Colonic mucosa (tissue), 4 donors: ENCODE data around the gene RAB14. TPM values are rescaled to one million over a fixed set of nuclear protein-coding genes. Genes with fewer than 3 reads are reported as not detected.

ENCODE experiments used
- DNase-seq: peaks from one replicate; pipeline ENCODE4 v3.0.0-alpha.2; 2020
- H3K27ac ChIP-seq: fragments of 200-600 bp; one replicate; pipeline ENCODE4 v1.8.0; 2021
- H3K27me3 ChIP-seq: fragments of 200-600 bp; one replicate; pipeline ENCODE4 v1.8.0; 2021
- H3K36me3 ChIP-seq: fragments of 200-600 bp; one replicate; pipeline ENCODE4 v1.8.0; 2021
- H3K4me1 ChIP-seq: fragments of 200-600 bp; one replicate; pipeline ENCODE4 v1.8.0; 2021; ENCODE audit warnings: mild to moderate bottlenecking
- H3K4me3 ChIP-seq: fragments of 200-600 bp; one replicate; pipeline ENCODE4 v1.8.0; 2021
- H3K9ac ChIP-seq, 2 donors: one replicate each; pipeline ENCODE4 v1.7.0; 2013; ENCODE audit warnings: control low read depth in 2 of 2, low read depth in 2 of 2, low read length in 2 of 2
- H3K9me3 ChIP-seq: fragments of 200-600 bp; one replicate; pipeline ENCODE4 v1.8.0; 2021
- intact Hi-C: fragments of 100-400 bp; cut with DNase I; formaldehyde crosslinking; loops from one replicate; pipeline ENCODE4 v1.14.1; 2022
- total RNA-seq, 2 donors: library from RNA; stranded (reverse); fragmentation: NEBNext Ultra II Directional in 1 of 2; extraction: Animal tissue kit (Norgen Biotek cat#: 25700) in 1 of 2; gene quantifications; one replicate each; pipeline ENCODE4 v1.2.1, GENCODE V29; 2021
- TF ChIP-seq, protein P1 (sequence below): fragments of 200-600 bp; IDR thresholded peaks from one replicate; pipeline ENCODE4 v1.8.0; 2022; ENCODE audit warnings: antibody characterized with exemption, mild to moderate bottlenecking
- donor health status: healthy.
- donor health status: DM: no; HTN: no; CAD: no.
- donor health status: DM: no; HTN: no; CAD: no.

The RAB14 gene
- total RNA-seq, 2 donors from 2014 or later = 78.5 to 108 TPM

DNA sequence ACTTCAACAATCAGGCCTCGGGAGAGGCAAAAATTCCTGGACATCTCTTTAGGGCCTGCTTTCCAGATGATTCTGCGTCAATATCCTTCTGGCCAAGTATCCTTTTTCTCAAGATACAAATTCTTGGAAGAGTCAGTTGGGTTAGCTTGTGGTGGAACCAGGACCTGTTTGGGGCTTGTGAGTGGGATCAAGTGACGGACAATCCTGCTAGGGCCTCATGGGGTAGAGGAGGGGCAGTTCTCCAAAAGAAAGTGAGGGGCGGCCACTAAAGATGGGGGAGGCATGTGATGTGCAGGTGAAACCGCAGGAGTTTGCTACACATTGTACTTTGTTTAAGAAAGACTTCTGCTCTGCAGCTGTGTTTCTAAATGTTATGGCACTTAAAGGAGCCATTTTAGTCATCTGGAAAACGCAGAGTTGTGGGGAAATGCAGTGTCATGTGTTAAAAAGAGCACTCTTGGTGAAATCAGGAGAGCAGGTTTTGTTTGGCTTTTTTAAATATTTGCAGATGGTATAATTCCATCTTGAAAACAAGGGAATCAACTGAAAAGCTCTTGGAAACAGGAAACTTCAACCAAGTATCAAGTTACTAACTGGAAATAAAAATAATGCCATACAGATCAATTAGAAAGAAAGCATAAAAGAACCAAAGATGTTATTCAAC, 38.9 kb upstream of the RAB14 start:
- intact Hi-C loops = no loop called here
- Histone ChIP-seq H3K27ac (no peak overlapping the region), H3K9ac (no peak overlapping the region), H3K4me1 (no peaks in the 10 kb centered on the region), H3K27me3 (no peaks in the 10 kb centered on the region), H3K4me3 (no peak overlapping the region), H3K9me3 (no peaks in the 10 kb centered on the region), H3K36me3 (no peaks in the 10 kb centered on the region)
- DNase-seq = no peak
- TF ChIP-seq, protein P1, sequence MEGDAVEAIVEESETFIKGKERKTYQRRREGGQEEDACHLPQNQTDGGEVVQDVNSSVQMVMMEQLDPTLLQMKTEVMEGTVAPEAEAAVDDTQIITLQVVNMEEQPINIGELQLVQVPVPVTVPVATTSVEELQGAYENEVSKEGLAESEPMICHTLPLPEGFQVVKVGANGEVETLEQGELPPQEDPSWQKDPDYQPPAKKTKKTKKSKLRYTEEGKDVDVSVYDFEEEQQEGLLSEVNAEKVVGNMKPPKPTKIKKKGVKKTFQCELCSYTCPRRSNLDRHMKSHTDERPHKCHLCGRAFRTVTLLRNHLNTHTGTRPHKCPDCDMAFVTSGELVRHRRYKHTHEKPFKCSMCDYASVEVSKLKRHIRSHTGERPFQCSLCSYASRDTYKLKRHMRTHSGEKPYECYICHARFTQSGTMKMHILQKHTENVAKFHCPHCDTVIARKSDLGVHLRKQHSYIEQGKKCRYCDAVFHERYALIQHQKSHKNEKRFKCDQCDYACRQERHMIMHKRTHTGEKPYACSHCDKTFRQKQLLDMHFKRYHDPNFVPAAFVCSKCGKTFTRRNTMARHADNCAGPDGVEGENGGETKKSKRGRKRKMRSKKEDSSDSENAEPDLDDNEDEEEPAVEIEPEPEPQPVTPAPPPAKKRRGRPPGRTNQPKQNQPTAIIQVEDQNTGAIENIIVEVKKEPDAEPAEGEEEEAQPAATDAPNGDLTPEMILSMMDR = no peak

DNA sequence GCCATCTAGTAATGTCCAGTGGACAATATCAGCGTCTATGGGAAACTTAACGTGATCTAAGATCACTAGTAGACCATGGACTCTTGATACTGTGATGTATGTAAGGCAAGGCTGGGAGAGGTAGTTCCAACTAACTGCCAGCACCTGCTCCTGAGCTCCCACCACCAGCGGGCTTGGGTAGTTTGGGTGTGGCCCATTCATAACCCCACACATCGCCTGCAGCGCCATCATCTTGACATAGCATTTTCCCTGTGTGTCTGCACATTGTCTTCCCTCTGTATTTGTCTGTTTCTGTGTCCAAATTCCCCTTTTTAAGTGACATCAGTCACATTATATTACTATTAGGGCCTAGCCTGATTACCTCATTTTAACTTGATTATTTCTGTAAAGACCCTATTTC, 38.2 kb upstream of the RAB14 start:
- no peaks in the 10 kb centered on the region for H3K27me3 ChIP-seq
- H3K27ac ChIP-seq = no peak overlapping the region
- TF ChIP-seq, protein P1 = no peak

DNA sequence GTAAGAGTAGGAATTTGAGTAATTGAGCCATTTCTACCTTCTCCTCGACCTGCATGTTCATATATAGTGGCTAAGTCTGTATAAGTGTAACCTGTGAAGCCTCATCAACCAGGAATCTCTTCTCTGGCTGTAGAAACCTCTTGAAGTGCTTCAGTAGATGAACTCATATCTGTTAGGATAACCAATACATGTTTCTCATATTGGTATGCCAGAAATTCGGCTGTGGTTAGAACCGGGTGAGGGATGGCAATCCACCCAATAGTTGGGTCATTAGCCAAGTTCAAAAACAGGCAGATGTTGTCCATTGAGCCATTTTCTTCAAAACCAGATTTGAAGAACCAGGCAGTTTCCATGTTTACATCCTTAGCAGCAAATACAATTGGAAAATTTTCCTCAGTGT, 37.4 kb upstream of the RAB14 start:
- Histone ChIP-seq H3K9me3 (no peaks in the 10 kb centered on the region), H3K4me1 (no peaks in the 10 kb centered on the region), H3K27ac (no peak overlapping the region), H3K4me3 (no peak overlapping the region), H3K27me3 (no peaks in the 10 kb centered on the region), H3K36me3 (no peaks in the 10 kb centered on the region), H3K9ac (no peak overlapping the region)
- intact Hi-C loops = no loop called here
- no peak for DNase-seq
- TF ChIP-seq, protein P1 = no peak

More for the DNA sequence above, 38.2 kb upstream of the RAB14 start:
- intact Hi-C loops = no loop called here
- Histone ChIP-seq H3K36me3 (no peaks in the 10 kb centered on the region), H3K4me3 (no peak overlapping the region), H3K9me3 (no peaks in the 10 kb centered on the region), H3K9ac (no peak overlapping the region), H3K4me1 (no peaks in the 10 kb centered on the region)
- no peak for DNase-seq

DNA sequence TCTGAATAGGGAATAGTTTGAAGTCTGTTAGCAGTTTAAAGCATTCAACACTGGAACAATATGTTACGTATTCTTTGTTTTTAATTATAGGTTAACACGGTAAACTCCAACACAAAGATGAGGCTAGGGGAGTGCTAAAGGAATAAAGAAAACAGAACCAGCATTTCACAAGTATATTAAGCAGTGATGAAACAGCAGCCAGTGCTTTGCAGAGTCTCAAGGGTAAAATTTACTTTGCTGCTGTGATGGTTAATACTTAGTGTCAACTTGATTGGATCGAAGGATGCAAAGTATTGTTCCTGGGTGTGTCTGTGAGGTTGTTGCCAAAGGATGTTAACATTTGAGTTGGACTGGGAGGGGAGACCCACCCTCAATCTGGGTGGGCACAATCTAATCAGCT, 36.2 kb upstream of the RAB14 start:
- no peak for DNase-seq
- Histone ChIP-seq H3K27me3 (no peaks in the 10 kb centered on the region), H3K4me3 (no peak overlapping the region), H3K9ac (no peak overlapping the region), H3K27ac (no peak overlapping the region), H3K9me3 (no peaks in the 10 kb centered on the region), H3K4me1 (no peaks in the 10 kb centered on the region), H3K36me3 (no peaks in the 10 kb centered on the region)
- intact Hi-C loops = no loop called here
- TF ChIP-seq, protein P1 = no peak

DNA sequence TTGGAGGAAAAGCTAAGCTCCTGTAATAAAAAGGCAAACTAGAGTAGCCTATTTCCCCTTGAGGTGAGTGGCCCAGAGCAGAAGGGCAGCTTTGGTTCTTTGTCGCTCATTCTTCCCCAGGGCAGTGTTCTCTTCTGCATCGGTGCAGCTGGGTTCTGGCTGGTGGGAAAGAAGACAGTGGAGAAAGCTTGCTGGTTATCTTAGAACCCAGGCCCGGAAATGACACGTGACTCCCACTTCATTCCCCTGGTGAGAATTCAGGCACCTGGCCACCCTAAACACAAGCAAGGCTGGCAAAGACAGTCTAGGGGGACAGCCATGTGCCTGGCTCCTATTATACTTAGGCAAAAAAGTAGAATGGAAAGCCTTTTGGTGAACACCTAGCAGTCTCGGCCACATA, 33.8 kb upstream of the RAB14 start:
- no peak overlapping the region for H3K4me3 ChIP-seq
- no peak overlapping the region for H3K27ac ChIP-seq
- no peaks in the 10 kb centered on the region for H3K4me1 ChIP-seq
- TF ChIP-seq, protein P1 = no peak
- H3K9ac ChIP-seq = no peak overlapping the region
- H3K36me3 ChIP-seq = no peaks in the 10 kb centered on the region
- intact Hi-C loops = no loop called here
- H3K9me3 ChIP-seq = no peaks in the 10 kb centered on the region
- H3K27me3 ChIP-seq = no peaks in the 10 kb centered on the region
- DNase-seq = no peak
